ENCODE results near the gene LRP2BP.
A peak's percentile ranks its signal among the peaks of the same experiment; 100 is the strongest.

LRP2BP gene

GRCh38 chr4:185395238-185395955, at the start of gene LRP2BP:
LRP2BP (minus strand) TSS chr4:185395924; CDS start chr4:185378186, 17,738 bp downstream.
- H3K4me3 Mint-ChIP-seq: peak within 1 kb of the TSS; percentile 96
- peak within 1 kb of the TSS; percentile 96 for H3K27ac Mint-ChIP-seq (ENCODE audit: low read depth)
- H3K4me1 Mint-ChIP-seq: peaks cover 24% of the 10 kb centered on the region
- DNase-seq (ENCODE audit: low spot score in 2 of 2) (no peak), ATAC-seq (replicated peaks; ENCODE audit: extremely low read depth, poor library complexity, severe bottlenecking) (peak; percentile 26)
- H3K27me3 Mint-ChIP-seq: no peaks in the 10 kb centered on the region
- H3K36me3 Mint-ChIP-seq (ENCODE audit: insufficient read depth): peaks cover 19% of the 10 kb centered on the region
- no peaks in the 10 kb centered on the region for H3K9me3 Mint-ChIP-seq

DNA sequence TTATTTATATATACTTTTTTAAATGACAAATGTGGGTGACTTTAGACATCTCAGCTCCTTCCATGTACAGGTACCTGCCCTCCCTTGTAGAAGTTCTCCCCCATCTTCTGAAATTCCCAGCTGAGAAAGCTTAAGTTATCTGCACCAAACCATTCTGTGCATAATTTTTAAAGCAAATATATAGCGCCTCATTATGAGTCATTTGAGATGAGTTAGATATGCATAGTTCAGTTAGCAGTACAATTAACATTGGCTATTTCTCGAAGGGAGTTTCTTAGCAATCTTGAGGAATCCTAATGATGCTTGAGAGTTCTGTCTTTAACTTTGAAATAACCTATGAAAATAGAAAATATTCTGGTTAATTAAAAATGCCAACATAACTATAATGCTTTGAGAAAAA, 49.5 kb upstream of the LRP2BP start:
- no peak for DNase-seq (ENCODE audit: low spot score in 2 of 2)
- ATAC-seq (replicated peaks; ENCODE audit: extremely low read depth, poor library complexity, severe bottlenecking): no peak
- H3K36me3 Mint-ChIP-seq (ENCODE audit: insufficient read depth): no peaks in the 10 kb centered on the region
- H3K9me3 Mint-ChIP-seq: no peaks in the 10 kb centered on the region
- H3K27ac Mint-ChIP-seq (ENCODE audit: low read depth): no peak overlapping the region
- H3K4me3 Mint-ChIP-seq: no peak overlapping the region
- no peaks in the 10 kb centered on the region for H3K4me1 Mint-ChIP-seq
- H3K27me3 Mint-ChIP-seq: peaks cover 29% of the 10 kb centered on the region

- peaks cover 19% of the 10 kb centered on the region for H3K27me3 Mint-ChIP-seq
- no peaks in the 10 kb centered on the region for H3K36me3 Mint-ChIP-seq (ENCODE audit: insufficient read depth)
- no peaks in the 10 kb centered on the region for H3K9me3 Mint-ChIP-seq
- DNase-seq (ENCODE audit: low spot score in 2 of 2): no peak
- no peak for ATAC-seq (replicated peaks; ENCODE audit: extremely low read depth, poor library complexity, severe bottlenecking)
- no peaks in the 10 kb centered on the region for H3K4me1 Mint-ChIP-seq
- H3K27ac Mint-ChIP-seq (ENCODE audit: low read depth): no peak overlapping the region
- no peak overlapping the region for H3K4me3 Mint-ChIP-seq
Observed at GRCh38 chr4:185441479-185441878, 45.8 kb upstream of the LRP2BP start.

GRCh38 chr4:185437809-185438208, 42.1 kb upstream of the LRP2BP start:
- Mint-ChIP-seq H3K36me3 (ENCODE audit: insufficient read depth) (no peaks in the 10 kb centered on the region), H3K27me3 (peaks cover 8% of the 10 kb centered on the region), H3K9me3 (no peaks in the 10 kb centered on the region), H3K4me1 (no peaks in the 10 kb centered on the region), H3K4me3 (no peak overlapping the region), H3K27ac (ENCODE audit: low read depth) (no peak overlapping the region)
- DNase-seq (ENCODE audit: low spot score in 2 of 2) (no peak), ATAC-seq (replicated peaks; ENCODE audit: extremely low read depth, poor library complexity, severe bottlenecking) (no peak)

DNA sequence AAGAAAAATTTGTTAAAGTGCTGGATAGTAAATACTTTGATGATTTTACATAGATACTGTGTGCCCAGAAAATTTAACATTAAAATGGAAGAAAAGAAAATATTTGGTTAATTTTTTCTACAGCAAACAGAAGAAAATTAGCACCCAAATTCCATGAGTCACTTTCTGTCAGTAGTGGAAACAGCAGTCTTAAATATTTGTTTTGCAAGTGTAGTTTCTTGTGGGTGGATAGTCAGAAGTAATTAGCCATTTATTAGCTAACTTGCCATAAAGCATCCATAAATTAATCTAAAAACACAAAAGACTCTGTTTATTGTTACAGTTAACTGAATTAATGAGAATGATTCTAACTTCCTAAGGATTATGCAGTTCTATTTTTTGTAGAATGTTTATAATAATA, 39.7 kb upstream of the LRP2BP start:
- Mint-ChIP-seq H3K4me3 (no peak overlapping the region), H3K9me3 (no peaks in the 10 kb centered on the region), H3K36me3 (ENCODE audit: insufficient read depth) (no peaks in the 10 kb centered on the region), H3K27me3 (no peaks in the 10 kb centered on the region), H3K27ac (ENCODE audit: low read depth) (no peak overlapping the region), H3K4me1 (no peaks in the 10 kb centered on the region)
- DNase-seq (ENCODE audit: low spot score in 2 of 2): no peak
- no peak for ATAC-seq (replicated peaks; ENCODE audit: extremely low read depth, poor library complexity, severe bottlenecking)

DNA sequence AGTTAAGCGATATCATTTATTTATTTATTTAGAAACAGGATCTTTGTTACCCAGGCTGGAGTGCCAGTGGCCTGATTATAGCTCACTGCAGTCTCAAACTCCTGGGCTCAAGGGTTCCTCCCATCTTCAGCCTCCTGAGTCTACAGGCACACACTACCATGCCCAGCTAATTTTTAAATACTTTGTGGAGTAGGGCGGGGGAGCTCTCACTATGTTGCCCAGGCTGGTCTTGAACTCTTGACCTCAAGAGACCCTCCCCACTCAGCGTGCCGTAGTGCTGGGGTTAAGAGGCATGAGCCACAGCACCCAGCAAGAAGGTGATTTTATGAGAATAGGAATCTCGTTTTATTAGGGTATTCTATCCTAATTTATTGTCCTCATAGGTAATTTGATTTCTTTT, 33.9 kb upstream of the LRP2BP start:
- peaks cover 15% of the 10 kb centered on the region for H3K36me3 Mint-ChIP-seq (ENCODE audit: insufficient read depth)
- DNase-seq (ENCODE audit: low spot score in 2 of 2) (no peak), ATAC-seq (replicated peaks; ENCODE audit: extremely low read depth, poor library complexity, severe bottlenecking) (no peak)
- no peaks in the 10 kb centered on the region for H3K9me3 Mint-ChIP-seq
- no peak overlapping the region for H3K4me3 Mint-ChIP-seq
- no peak overlapping the region for H3K27ac Mint-ChIP-seq (ENCODE audit: low read depth)
- H3K4me1 Mint-ChIP-seq: peaks cover 12% of the 10 kb centered on the region
- H3K27me3 Mint-ChIP-seq: peaks cover 7% of the 10 kb centered on the region

DNA sequence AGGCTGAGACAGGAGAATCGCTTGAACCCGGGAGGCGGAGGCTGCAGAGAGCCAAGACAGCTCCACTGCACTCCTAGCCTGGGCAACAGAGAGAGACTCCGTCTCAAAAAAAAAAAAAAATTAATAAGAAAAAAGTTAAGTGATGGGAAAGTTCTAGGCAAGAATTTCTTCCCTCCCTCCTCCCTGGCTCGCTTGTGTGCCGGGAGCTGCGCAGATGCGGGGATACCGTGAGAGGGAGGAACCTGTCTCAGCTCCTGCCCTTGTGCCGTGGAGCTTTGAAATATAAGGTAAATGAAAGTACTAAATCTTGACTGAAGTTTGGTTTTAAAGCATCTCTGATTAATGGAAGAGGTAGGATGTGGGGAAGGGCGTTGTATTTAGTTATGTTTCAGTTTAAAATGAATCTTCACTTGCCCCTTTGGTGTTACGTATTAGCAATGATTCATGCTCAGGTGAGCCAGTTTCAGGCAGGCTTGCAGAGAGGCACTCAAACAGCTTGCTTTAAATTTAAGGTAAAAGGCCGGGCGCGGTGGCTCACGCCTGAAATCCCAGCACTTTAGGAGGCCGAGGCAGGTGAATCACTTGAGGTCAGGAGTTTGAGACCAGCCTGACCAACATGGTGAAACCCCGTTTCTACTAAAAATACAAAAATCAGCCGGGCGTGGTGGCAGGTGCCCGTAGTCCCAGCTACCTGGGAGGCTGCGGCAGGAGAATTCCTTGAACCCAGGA, 31.4 kb upstream of the LRP2BP start:
- Mint-ChIP-seq H3K4me1 (peaks cover 25% of the 10 kb centered on the region), H3K36me3 (ENCODE audit: insufficient read depth) (peaks cover 15% of the 10 kb centered on the region), H3K27me3 (peaks cover 7% of the 10 kb centered on the region), H3K9me3 (no peaks in the 10 kb centered on the region), H3K27ac (ENCODE audit: low read depth) (peak overlapping the region; percentile 93), H3K4me3 (peak overlapping the region; percentile 82)
- no peak for ATAC-seq (replicated peaks; ENCODE audit: extremely low read depth, poor library complexity, severe bottlenecking)
- DNase-seq (ENCODE audit: low spot score in 2 of 2): no peak

DNA sequence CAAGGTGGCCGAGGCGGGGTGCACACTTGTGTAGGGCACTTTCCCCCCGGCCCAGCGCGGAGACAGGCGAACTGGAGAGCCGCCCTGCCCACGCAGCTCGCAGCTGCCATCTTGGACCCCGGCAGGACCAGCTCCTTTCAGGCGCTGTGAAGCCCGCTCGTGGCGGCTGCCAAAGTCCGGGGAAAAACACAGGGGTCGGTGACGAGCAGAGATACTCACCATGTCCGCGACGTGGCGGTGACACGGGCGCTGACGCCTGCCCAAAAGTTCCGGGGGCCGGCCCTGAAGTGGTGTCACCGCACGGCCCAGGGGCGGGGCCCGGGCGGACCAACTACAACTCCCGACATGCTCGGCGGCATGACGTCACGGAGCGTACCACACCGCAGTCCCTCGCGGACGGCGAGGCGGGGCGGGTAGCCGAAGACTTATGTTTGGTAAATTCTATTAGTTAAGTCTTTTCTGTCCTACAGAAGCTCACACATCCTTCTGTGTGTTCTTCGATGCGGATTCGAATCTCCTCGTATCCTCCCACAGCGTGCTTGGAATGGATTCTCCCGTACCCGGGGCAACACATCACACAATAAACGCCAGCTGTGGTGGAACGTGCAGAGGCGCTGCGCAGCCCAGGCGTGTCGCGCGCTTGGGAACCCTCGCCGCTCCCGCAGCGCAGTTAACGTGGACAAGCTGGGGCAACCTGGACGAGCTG, 30.1 kb upstream of the LRP2BP start, which contains the start of gene UFSP2:
Gene UFSP2 (minus strand): TSS at position 318 of the 706 bp plus-strand sequence. CDS start 96 bp downstream, at position 222.
- DNase-seq (ENCODE audit: low spot score in 2 of 2) (peak; percentile 90 to 97), ATAC-seq (replicated peaks; ENCODE audit: extremely low read depth, poor library complexity, severe bottlenecking) (peak; percentile 91)
- Mint-ChIP-seq H3K9me3 (no peaks in the 10 kb centered on the region), H3K27me3 (peaks cover 7% of the 10 kb centered on the region), H3K36me3 (ENCODE audit: insufficient read depth) (peaks cover 16% of the 10 kb centered on the region), H3K27ac (ENCODE audit: low read depth) (peak within 1 kb of the TSS; percentile 93), H3K4me1 (peaks cover 35% of the 10 kb centered on the region), H3K4me3 (peak within 1 kb of the TSS; percentile 82)

GRCh38 chr4:185424905-185425646, 29.4 kb upstream of the LRP2BP start:
- peaks cover 35% of the 10 kb centered on the region for H3K4me1 Mint-ChIP-seq
- ATAC-seq (replicated peaks; ENCODE audit: extremely low read depth, poor library complexity, severe bottlenecking) (no peak), DNase-seq (ENCODE audit: low spot score in 2 of 2) (no peak)
- H3K27ac Mint-ChIP-seq (ENCODE audit: low read depth): peak overlapping the region; percentile 93
- H3K9me3 Mint-ChIP-seq: no peaks in the 10 kb centered on the region
- peaks cover 6% of the 10 kb centered on the region for H3K27me3 Mint-ChIP-seq
- H3K4me3 Mint-ChIP-seq: peak overlapping the region; percentile 82
- peaks cover 16% of the 10 kb centered on the region for H3K36me3 Mint-ChIP-seq (ENCODE audit: insufficient read depth)

- ATAC-seq (replicated peaks; ENCODE audit: extremely low read depth, poor library complexity, severe bottlenecking) (no peak), DNase-seq (ENCODE audit: low spot score in 2 of 2) (no peak)
- H3K27me3 Mint-ChIP-seq: no peaks in the 10 kb centered on the region
- H3K4me1 Mint-ChIP-seq: peaks cover 41% of the 10 kb centered on the region
- no peak overlapping the region for H3K4me3 Mint-ChIP-seq
- no peaks in the 10 kb centered on the region for H3K9me3 Mint-ChIP-seq
- peaks cover 27% of the 10 kb centered on the region for H3K36me3 Mint-ChIP-seq (ENCODE audit: insufficient read depth)
- H3K27ac Mint-ChIP-seq (ENCODE audit: low read depth): no peak overlapping the region
Observed at GRCh38 chr4:185421366-185422124, 25.8 kb upstream of the LRP2BP start.

GRCh38 chr4:185416955-185417354, 21.2 kb upstream of the LRP2BP start:
- H3K36me3 Mint-ChIP-seq (ENCODE audit: insufficient read depth): peaks cover 21% of the 10 kb centered on the region
- ATAC-seq (replicated peaks; ENCODE audit: extremely low read depth, poor library complexity, severe bottlenecking): no peak
- H3K27me3 Mint-ChIP-seq: no peaks in the 10 kb centered on the region
- no peak overlapping the region for H3K4me3 Mint-ChIP-seq
- H3K4me1 Mint-ChIP-seq: peaks cover 15% of the 10 kb centered on the region
- no peak overlapping the region for H3K27ac Mint-ChIP-seq (ENCODE audit: low read depth)
- no peaks in the 10 kb centered on the region for H3K9me3 Mint-ChIP-seq
- no peak for DNase-seq (ENCODE audit: low spot score in 2 of 2)
